GM12891 (cell line): ENCODE results near the gene LPCAT3.
A peak's percentile ranks its signal among the peaks of the same experiment; 100 is the strongest.

Experiments
- DNase-seq: peaks from one replicate; pipeline ENCODE4 v3.0.0; 2011; ENCODE audit warnings: low spot score; ENCODE audit not compliant: insufficient read length
- FAIRE-seq: peaks from 2 replicates; lab custom pipeline; 2011; peaks lifted over from hg19 to GRCh38; lab: Jason Lieb, UNC
- PAX5 ChIP-seq: IDR thresholded peaks from 2 replicates; pipeline ENCODE4 v1.6.1; 2011; ENCODE audit warnings: low read length, moderate library complexity, mild to moderate bottlenecking; ENCODE audit not compliant: insufficient read depth, severe bottlenecking
- POLR2A ChIP-seq: IDR thresholded peaks from 2 replicates; pipeline ENCODE4 v1.6.1; 2011; ENCODE audit warnings: low read depth, low read length, control low read depth
- POLR2AphosphoS5 ChIP-seq: IDR thresholded peaks from 2 replicates; pipeline ENCODE4 v1.6.1; 2011; ENCODE audit warnings: low read depth, low read length, control low read depth
- POU2F2 ChIP-seq: IDR thresholded peaks from 2 replicates; pipeline ENCODE4 v1.6.1; 2011; ENCODE audit warnings: low read depth, mild to moderate bottlenecking, control low read depth, low read length, moderate library complexity
- SPI1 ChIP-seq: IDR thresholded peaks from 2 replicates; pipeline ENCODE4 v1.6.1; 2011; ENCODE audit warnings: low read depth, low read length, control low read depth
- TAF1 ChIP-seq: IDR thresholded peaks from 2 replicates; pipeline ENCODE4 v1.6.1; 2011; ENCODE audit warnings: low read depth, low read length, control low read depth

LPCAT3 gene

GRCh38 chr12:6941782-6942181, 76.5 kb downstream of the LPCAT3 start:
- TF ChIP-seq PAX5, result no peak
- TF ChIP-seq POU2F2, result no peak
- no peak for TF ChIP-seq POLR2AphosphoS5
- TF ChIP-seq TAF1, result no peak
- no peak for TF ChIP-seq SPI1
- no peak for TF ChIP-seq POLR2A
- DNase-seq (no peak), FAIRE-seq (no peak)

GRCh38 chr12:6941267-6941666, 77.0 kb downstream of the LPCAT3 start:
- FAIRE-seq (no peak), DNase-seq (no peak)
- TF ChIP-seq SPI1 (no peak), POLR2AphosphoS5 (no peak), POLR2A (no peak), PAX5 (no peak), TAF1 (no peak), POU2F2 (no peak)

- DNase-seq (no peak), FAIRE-seq (no peak)
- no peak for TF ChIP-seq POU2F2
- no peak for TF ChIP-seq POLR2AphosphoS5
- TF ChIP-seq PAX5, result no peak
- TF ChIP-seq POLR2A, result no peak
- TF ChIP-seq SPI1, result no peak
- no peak for TF ChIP-seq TAF1
These were observed 79.1 kb downstream of the LPCAT3 start for GRCh38 chr12:6939191-6939540.

- DNase-seq (no peak), FAIRE-seq (no peak)
- TF ChIP-seq POU2F2, result no peak
- TF ChIP-seq POLR2AphosphoS5, result no peak
- no peak for TF ChIP-seq TAF1
- no peak; the same call in 1 of the 2 replicates for TF ChIP-seq POLR2A
- no peak for TF ChIP-seq SPI1
- TF ChIP-seq PAX5, result no peak
These were observed 79.7 kb downstream of the LPCAT3 start for GRCh38 chr12:6938353-6939190.

- FAIRE-seq, result peak; percentile 100
- peak; percentile 84 for DNase-seq
These were observed 80.6 kb downstream of the LPCAT3 start for GRCh38 chr12:6937481-6938352.

GRCh38 chr12:6936636-6937480, 81.4 kb downstream of the LPCAT3 start:
- TF ChIP-seq PAX5, result no peak
- TF ChIP-seq POLR2A, result no peak; the same call in 1 of the 2 replicates
- TF ChIP-seq POLR2AphosphoS5, result peak; percentile 84
- DNase-seq (no peak), FAIRE-seq (no peak)

More at GRCh38 chr12:6937481-6938352, 80.6 kb downstream of the LPCAT3 start:
- peak; percentile 72 for TF ChIP-seq POLR2A
- TF ChIP-seq POLR2AphosphoS5, result peak; percentile 86; the same call in 1 of the 2 replicates
- TF ChIP-seq POU2F2, result no peak
- TF ChIP-seq PAX5, result peak; percentile 47
- TF ChIP-seq SPI1, result no peak
- TF ChIP-seq TAF1, result peak; percentile 86; the same call in 1 of the 2 replicates

- FAIRE-seq (no peak), DNase-seq (no peak)
- TF ChIP-seq POU2F2, result no peak
- TF ChIP-seq PAX5, result no peak
- TF ChIP-seq TAF1, result no peak
- no peak for TF ChIP-seq SPI1
- TF ChIP-seq POLR2AphosphoS5, result no peak
These were observed 82.1 kb downstream of the LPCAT3 start for GRCh38 chr12:6936194-6936635.

- DNase-seq (no peak), FAIRE-seq (peak; percentile 13)
- no peak for TF ChIP-seq POU2F2
- no peak for TF ChIP-seq POLR2A
- no peak for TF ChIP-seq PAX5
- no peak for TF ChIP-seq TAF1
- TF ChIP-seq SPI1, result no peak
- no peak for TF ChIP-seq POLR2AphosphoS5
These were observed 82.7 kb downstream of the LPCAT3 start for GRCh38 chr12:6935371-6936193.

GRCh38 chr12:6934110-6934509, 84.2 kb downstream of the LPCAT3 start:
- DNase-seq, result no peak
- FAIRE-seq, result no peak
- TF ChIP-seq TAF1, result no peak
- no peak for TF ChIP-seq POLR2AphosphoS5
- TF ChIP-seq POU2F2, result no peak
- no peak for TF ChIP-seq PAX5
- no peak for TF ChIP-seq POLR2A
- no peak for TF ChIP-seq SPI1
